GM06990 (cell line): ENCODE measurements around the gene MED28.

Experiments used
- DNase-seq: peaks from one replicate; pipeline ENCODE4 v3.0.0-alpha.2; 2011; ENCODE audit not compliant: insufficient read length; ENCODE audit errors: extremely low read depth
- H3K27me3 ChIP-seq: replicated peaks from 2 replicates; pipeline ENCODE4 v1.6.0; 2011; ENCODE audit warnings: low read length; ENCODE audit not compliant: control insufficient read depth, insufficient read depth
- H3K36me3 ChIP-seq: 2 replicates; pipeline ENCODE4 v1.5.1; 2011; ENCODE audit warnings: low read length; ENCODE audit not compliant: control insufficient read depth, insufficient read depth
- H3K4me3 ChIP-seq: replicated peaks from 2 replicates; pipeline ENCODE4 v1.5.1; 2011; ENCODE audit warnings: low read depth, mild to moderate bottlenecking, control low read depth, low read length
- CTCF ChIP-seq: IDR thresholded peaks from 2 replicates; pipeline ENCODE4 v1.5.1; 2011; ENCODE audit warnings: low read length, control low read depth, mild to moderate bottlenecking, inconsistent platforms; ENCODE audit not compliant: insufficient read depth, poor library complexity, severe bottlenecking

MED28 gene

GRCh38 chr4:17599826-17600225 is 14.6 kb upstream of the MED28 start:
- TF ChIP-seq CTCF = no peak
- DNase-seq = no peak

GRCh38 chr4:17605236-17605635 is 9.2 kb upstream of the MED28 start:
- Histone ChIP-seq H3K27me3 (no peaks in the 10 kb centered on the region), H3K4me3 (no peak overlapping the region), H3K36me3 (peaks cover 24% of the 10 kb centered on the region)
- TF ChIP-seq CTCF = no peak
- DNase-seq = no peak

More at GRCh38 chr4:17599826-17600225, 14.6 kb upstream of the MED28 start:
- H3K4me3 ChIP-seq = no peak overlapping the region
- peaks cover 27% of the 10 kb centered on the region for H3K36me3 ChIP-seq
- H3K27me3 ChIP-seq = no peaks in the 10 kb centered on the region

- Histone ChIP-seq H3K36me3 (peaks cover 10% of the 10 kb centered on the region), H3K27me3 (no peaks in the 10 kb centered on the region), H3K4me3 (peak overlapping the region; percentile 84)
- peak; percentile 32 for DNase-seq
- TF ChIP-seq CTCF = no peak
Observed at GRCh38 chr4:17613761-17614415, 553 bp upstream of the MED28 start.

- Histone ChIP-seq H3K27me3 (no peaks in the 10 kb centered on the region), H3K4me3 (no peak overlapping the region), H3K36me3 (peaks cover 13% of the 10 kb centered on the region)
- DNase-seq = no peak
- no peak for TF ChIP-seq CTCF
Observed at GRCh38 chr4:17616283-17616682, 1.8 kb downstream of the MED28 start.

- no peaks in the 10 kb centered on the region for H3K27me3 ChIP-seq
- peaks cover 23% of the 10 kb centered on the region for H3K36me3 ChIP-seq
- TF ChIP-seq CTCF = no peak
- H3K4me3 ChIP-seq = no peak overlapping the region
- DNase-seq = no peak
Observed at GRCh38 chr4:17618926-17619325, 4.5 kb downstream of the MED28 start.
